K562 (cell line): Measurements from ENCODE around the gene NREP. TPM values are rescaled to one million over a fixed set of nuclear protein-coding genes. Genes with fewer than 3 reads are reported as not detected.

Source experiments
- PHB2 ChIP-seq: fragments of 450-650 bp; IDR thresholded peaks from 2 replicates; pipeline ENCODE4 v1.6.1; 2017; ENCODE audit warnings: low read depth
- PHF8 ChIP-seq: fragments of 200-600 bp; sonication (generic); IDR thresholded peaks from 2 replicates; pipeline ENCODE4 v1.6.1; 2012; ENCODE audit warnings: mixed run types, mild to moderate bottlenecking, inconsistent platforms, low read length, moderate library complexity, borderline replicate concordance
- RFX5 ChIP-seq: IDR thresholded peaks from 2 replicates; pipeline ENCODE4 v1.6.1; 2011; ENCODE audit warnings: low read depth, mild to moderate bottlenecking, improper control_type of control experiment, low read length
- SAFB ChIP-seq: fragments of 200-400 bp; formaldehyde crosslinking; IDR thresholded peaks from 2 replicates; pipeline ENCODE4 v1.6.1; 2017; ENCODE audit warnings: low read depth, low read length, borderline replicate concordance
- TRIM28 ChIP-seq: fragments of 450-650 bp; IDR thresholded peaks from 2 replicates; pipeline ENCODE4 v1.6.1; 2017
- ZBED1 ChIP-seq: IDR thresholded peaks from 2 replicates; pipeline ENCODE4 v1.6.1; 2014
- polyA plus RNA-seq, 8 experiments: library from polyadenylated mRNA; depleted of rRNA in 4 of 8; stranded (reverse) in 5 of 8; unstranded in 3 of 8; fragments of >200 nt; fragmentation: Nextera tagmentation in 2 of 8; fragmentation: Illumina TruSeq in 1 of 8; extraction: Ambion mirVana in 2 of 8; extraction: Trizol in 1 of 8; gene quantifications; 2 replicates each; pipeline versions ENCODE4 v1.2.1 to v1.2.3, GENCODE V29; 2011 to 2014; ENCODE audit warnings: inconsistent platforms in 1 of 8, missing spikeins in 1 of 8
- total RNA-seq, 7 experiments: library from RNA; depleted of rRNA in 6 of 7; stranded (reverse); fragments of >200 nt in 6 of 7; fragmentation: Illumina TruSeq in 2 of 7; extraction: Trizol in 2 of 7; gene quantifications; 2 replicates each; pipeline versions ENCODE4 v1.2.1 to v1.2.3, GENCODE V29; 2011 to 2021; ENCODE audit warnings: low replicate concordance in 1 of 7
- TF ChIP-seq, protein P1 (sequence below): fragments of 250-450 bp; sonication (Bioruptor Pico); IDR thresholded peaks from 2 replicates; pipeline ENCODE4 v1.5.0; 2020; ENCODE audit warnings: mild to moderate bottlenecking, borderline replicate concordance
- TF ChIP-seq, protein P2 (sequence below): fragments of 450-650 bp; IDR thresholded peaks from 2 replicates; pipeline ENCODE4 v1.6.1; 2016; ENCODE audit warnings: antibody characterized with exemption
- TF ChIP-seq, protein P3 (sequence below): sonication (generic); formaldehyde crosslinking; IDR thresholded peaks from 2 replicates; pipeline ENCODE4 v1.8.0; 2022; ENCODE audit warnings: mild to moderate bottlenecking, missing genetic modification reagents, borderline replicate concordance

NREP gene
- total and polyA plus RNA-seq, 9 of the 15 experiments (the other 6 are each of a cell fraction or from before 2014, with no cell fraction given), result 0.08 to 0.58 (median 0.23) TPM; not detected in 1

DNA sequence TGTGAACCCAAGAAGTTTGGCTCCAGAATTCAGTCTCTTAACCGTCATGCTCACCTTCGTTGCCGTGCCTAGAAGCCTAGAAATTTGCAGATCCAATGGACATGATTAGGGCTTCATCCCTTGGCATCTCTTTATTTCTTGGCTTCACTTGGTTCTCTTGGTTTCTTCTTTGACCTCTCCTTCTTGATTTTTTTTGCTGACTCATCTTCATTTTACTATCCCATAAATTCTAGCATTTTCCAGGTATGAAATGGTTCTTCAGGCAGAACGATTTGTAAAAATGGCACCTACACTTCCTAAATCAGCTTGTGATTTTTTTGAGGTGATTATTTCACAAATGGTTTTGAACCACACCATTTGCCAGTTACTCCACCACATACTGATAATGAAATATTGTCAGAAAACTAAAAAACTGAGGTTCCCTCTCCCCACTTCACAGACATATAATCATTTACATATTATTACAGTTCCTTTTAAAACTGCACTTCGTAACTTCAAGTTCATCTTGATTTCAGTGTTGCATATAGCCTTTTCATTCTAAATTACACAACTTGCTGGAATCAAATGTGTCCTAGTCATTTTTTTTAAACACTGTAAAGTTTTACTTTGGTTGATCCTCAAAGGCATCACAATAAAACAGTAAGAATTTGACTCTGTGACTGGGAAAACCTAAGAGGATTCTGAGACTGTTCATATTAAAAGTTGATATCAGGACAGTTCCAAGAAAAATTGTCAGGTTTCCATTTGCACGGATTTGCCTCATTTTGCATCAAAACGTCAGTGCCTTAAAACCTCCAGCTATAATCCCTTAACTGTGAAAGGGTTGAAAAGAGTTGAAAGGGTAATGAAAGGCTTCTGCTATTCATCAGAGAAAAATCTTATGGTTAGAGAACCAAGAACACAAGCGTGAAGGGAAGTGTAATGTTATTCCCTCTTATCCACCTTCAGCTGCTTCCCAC lies 8.9 kb upstream of the NREP start (continued):
- TF ChIP-seq, protein P1, sequence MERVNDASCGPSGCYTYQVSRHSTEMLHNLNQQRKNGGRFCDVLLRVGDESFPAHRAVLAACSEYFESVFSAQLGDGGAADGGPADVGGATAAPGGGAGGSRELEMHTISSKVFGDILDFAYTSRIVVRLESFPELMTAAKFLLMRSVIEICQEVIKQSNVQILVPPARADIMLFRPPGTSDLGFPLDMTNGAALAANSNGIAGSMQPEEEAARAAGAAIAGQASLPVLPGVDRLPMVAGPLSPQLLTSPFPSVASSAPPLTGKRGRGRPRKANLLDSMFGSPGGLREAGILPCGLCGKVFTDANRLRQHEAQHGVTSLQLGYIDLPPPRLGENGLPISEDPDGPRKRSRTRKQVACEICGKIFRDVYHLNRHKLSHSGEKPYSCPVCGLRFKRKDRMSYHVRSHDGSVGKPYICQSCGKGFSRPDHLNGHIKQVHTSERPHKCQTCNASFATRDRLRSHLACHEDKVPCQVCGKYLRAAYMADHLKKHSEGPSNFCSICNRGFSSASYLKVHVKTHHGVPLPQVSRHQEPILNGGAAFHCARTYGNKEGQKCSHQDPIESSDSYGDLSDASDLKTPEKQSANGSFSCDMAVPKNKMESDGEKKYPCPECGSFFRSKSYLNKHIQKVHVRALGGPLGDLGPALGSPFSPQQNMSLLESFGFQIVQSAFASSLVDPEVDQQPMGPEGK (CRISPR knock-in tag), result no peak
- TF ChIP-seq PHF8, result no peak
- no peak for TF ChIP-seq RFX5
- no peak for TF ChIP-seq TRIM28
- TF ChIP-seq ZBED1, result no peak
- no peak for TF ChIP-seq SAFB
- TF ChIP-seq, protein P2, sequence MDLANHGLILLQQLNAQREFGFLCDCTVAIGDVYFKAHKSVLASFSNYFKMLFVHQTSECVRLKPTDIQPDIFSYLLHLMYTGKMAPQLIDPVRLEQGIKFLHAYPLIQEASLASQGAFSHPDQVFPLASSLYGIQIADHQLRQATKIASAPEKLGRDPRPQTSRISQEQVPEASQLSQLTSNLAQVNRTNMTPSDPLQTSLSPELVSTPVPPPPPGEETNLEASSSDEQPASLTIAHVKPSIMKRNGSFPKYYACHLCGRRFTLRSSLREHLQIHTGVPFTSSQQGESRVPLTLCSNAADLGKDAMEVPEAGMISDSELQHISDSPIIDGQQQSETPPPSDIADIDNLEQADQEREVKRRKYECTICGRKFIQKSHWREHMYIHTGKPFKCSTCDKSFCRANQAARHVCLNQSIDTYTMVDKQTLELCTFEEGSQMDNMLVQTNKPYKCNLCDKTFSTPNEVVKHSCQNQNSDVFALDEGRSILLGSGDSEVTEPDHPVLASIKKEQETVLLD, result no peak
- TF ChIP-seq PHB2, result no peak
- TF ChIP-seq, protein P3, sequence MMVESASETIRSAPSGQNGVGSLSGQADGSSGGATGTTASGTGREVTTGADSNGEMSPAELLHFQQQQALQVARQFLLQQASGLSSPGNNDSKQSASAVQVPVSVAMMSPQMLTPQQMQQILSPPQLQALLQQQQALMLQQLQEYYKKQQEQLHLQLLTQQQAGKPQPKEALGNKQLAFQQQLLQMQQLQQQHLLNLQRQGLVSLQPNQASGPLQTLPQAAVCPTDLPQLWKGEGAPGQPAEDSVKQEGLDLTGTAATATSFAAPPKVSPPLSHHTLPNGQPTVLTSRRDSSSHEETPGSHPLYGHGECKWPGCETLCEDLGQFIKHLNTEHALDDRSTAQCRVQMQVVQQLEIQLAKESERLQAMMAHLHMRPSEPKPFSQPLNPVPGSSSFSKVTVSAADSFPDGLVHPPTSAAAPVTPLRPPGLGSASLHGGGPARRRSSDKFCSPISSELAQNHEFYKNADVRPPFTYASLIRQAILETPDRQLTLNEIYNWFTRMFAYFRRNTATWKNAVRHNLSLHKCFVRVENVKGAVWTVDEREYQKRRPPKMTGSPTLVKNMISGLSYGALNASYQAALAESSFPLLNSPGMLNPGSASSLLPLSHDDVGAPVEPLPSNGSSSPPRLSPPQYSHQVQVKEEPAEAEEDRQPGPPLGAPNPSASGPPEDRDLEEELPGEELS (CRISPR knock-in tag), result no peak
